HEK293 (cell line): Measurements from ENCODE around the gene ZSCAN25.
"Not testable (repeated sequence)": the region's sequence is repeated elsewhere in the genome, so short reads cannot be mapped to it uniquely, and the experiment has no call there.

ENCODE experiments used
- CTCF ChIA-PET: fragments of 350-600 bp; formaldehyde crosslinking; extraction: SDS; loops from one replicate; lab custom pipeline; 2021; ENCODE audit warnings: antibody characterized with exemption; lab: Yijun Ruan, JAX
- POLR2A ChIA-PET: fragments of 300-600 bp; formaldehyde crosslinking; extraction: SDS; loops from one replicate; lab custom pipeline; 2020; ENCODE audit warnings: antibody characterized with exemption, inconsistent platforms; lab: Yijun Ruan, JAX
- H3K27ac ChIP-seq: fragments of 200-500 bp; sonication (Bioruptor generic); 2 replicates; pipeline ENCODE4 v1.5.1; 2014; ENCODE audit warnings: low read depth, low read length, control low read depth, inconsistent platforms; ENCODE audit errors: extremely low read depth
- H3K36me3 ChIP-seq, 2 experiments: fragments of 200-500 bp in 1 of 2; sonication (Bioruptor generic) in 1 of 2; 1 replicate in 1 of 2; 2 replicates in 1 of 2; pipeline ENCODE4 v1.5.1; 2014 to 2017; ENCODE audit warnings: inconsistent platforms in 2 of 2, low read length in 2 of 2; ENCODE audit not compliant: control insufficient read depth in 2 of 2, insufficient read depth in 1 of 2
- H3K4me1 ChIP-seq: fragments of 200-500 bp; sonication (Bioruptor generic); 2 replicates; pipeline ENCODE4 v1.5.1; 2014; ENCODE audit warnings: mild to moderate bottlenecking, low read length, inconsistent platforms; ENCODE audit not compliant: control insufficient read depth, insufficient read depth
- H3K4me3 ChIP-seq: 2 replicates; pipeline ENCODE4 v1.5.1; 2011; ENCODE audit warnings: low read depth, mild to moderate bottlenecking, control low read depth, low read length, moderate library complexity
- H3K9me3 ChIP-seq: fragments of 200-500 bp; sonication (Bioruptor generic); 2 replicates; pipeline ENCODE4 v1.5.1; 2014; ENCODE audit warnings: low read depth, low read length, inconsistent platforms; ENCODE audit not compliant: control insufficient read depth, insufficient read depth
- GLI4 ChIP-seq: fragments of 450-650 bp; formaldehyde crosslinking; IDR thresholded peaks from 2 replicates; pipeline ENCODE4 v1.5.1; 2016; ENCODE audit warnings: missing biosample characterization, missing genetic modification characterization
- GLIS2 ChIP-seq: fragments of 450-650 bp; formaldehyde crosslinking; IDR thresholded peaks from 2 replicates; pipeline ENCODE4 v1.5.1; 2016; ENCODE audit warnings: missing biosample characterization, missing genetic modification characterization
- KLF16 ChIP-seq: fragments of 450-650 bp; formaldehyde crosslinking; IDR thresholded peaks from 2 replicates; pipeline ENCODE4 v1.5.1; 2017; ENCODE audit warnings: missing biosample characterization, missing genetic modification characterization
- SCRT1 ChIP-seq: fragments of 450-650 bp; formaldehyde crosslinking; IDR thresholded peaks from 2 replicates; pipeline ENCODE4 v1.5.1; 2016; ENCODE audit warnings: missing biosample characterization, missing genetic modification characterization, borderline replicate concordance
- SP3 ChIP-seq: fragments of 450-650 bp; formaldehyde crosslinking; IDR thresholded peaks from 2 replicates; pipeline ENCODE4 v1.5.1; 2016; ENCODE audit warnings: missing biosample characterization, missing genetic modification characterization
- ZBTB11 ChIP-seq: fragments of 450-650 bp; formaldehyde crosslinking; conservative IDR thresholded peaks from 2 replicates; pipeline ENCODE4 v1.5.1; 2016; ENCODE audit warnings: low read depth, missing biosample characterization, missing genetic modification characterization
- ZNF121 ChIP-seq: fragments of 450-650 bp; formaldehyde crosslinking; IDR thresholded peaks from 2 replicates; pipeline ENCODE4 v1.5.1; 2016; ENCODE audit warnings: missing biosample characterization, missing genetic modification characterization
- ZNF221 ChIP-seq: fragments of 450-650 bp; formaldehyde crosslinking; IDR thresholded peaks from 2 replicates; pipeline ENCODE4 v1.5.1; 2017; ENCODE audit warnings: missing biosample characterization, missing genetic modification characterization, borderline replicate concordance
- ZNF366 ChIP-seq: fragments of 450-650 bp; formaldehyde crosslinking; conservative IDR thresholded peaks from 2 replicates; pipeline ENCODE4 v1.5.1; 2016; ENCODE audit warnings: missing biosample characterization, missing genetic modification characterization
- ZNF518A ChIP-seq: fragments of 450-650 bp; formaldehyde crosslinking; conservative IDR thresholded peaks from 2 replicates; pipeline ENCODE4 v1.5.1; 2016; ENCODE audit warnings: low read depth, missing biosample characterization, missing genetic modification characterization
- ZNF571 ChIP-seq: fragments of 450-650 bp; formaldehyde crosslinking; IDR thresholded peaks from 2 replicates; pipeline ENCODE4 v1.5.0; 2017; ENCODE audit warnings: missing biosample characterization, missing genetic modification characterization
- ZNF580 ChIP-seq: fragments of 450-650 bp; formaldehyde crosslinking; IDR thresholded peaks from 2 replicates; pipeline ENCODE4 v1.5.1; 2016; ENCODE audit warnings: missing biosample characterization, missing genetic modification characterization
- ZNF624 ChIP-seq: fragments of 450-650 bp; formaldehyde crosslinking; IDR thresholded peaks from 2 replicates; pipeline ENCODE4 v1.5.1; 2017; ENCODE audit warnings: missing biosample characterization, missing genetic modification characterization
- ZNF670 ChIP-seq: fragments of 450-650 bp; formaldehyde crosslinking; IDR thresholded peaks from 2 replicates; pipeline ENCODE4 v1.5.1; 2016; ENCODE audit warnings: missing biosample characterization, missing genetic modification characterization, low read depth
- ZNF692 ChIP-seq: fragments of 450-650 bp; formaldehyde crosslinking; IDR thresholded peaks from 2 replicates; pipeline ENCODE4 v1.5.1; 2016; ENCODE audit warnings: missing biosample characterization, missing genetic modification characterization

The ZSCAN25 gene

GRCh38 chr7:99616359-99617191, at the start of gene ZSCAN25 (continued):
- TF ChIP-seq ZNF221 (tag by site-specific recombination) (no peak), ZNF571 (tag by site-specific recombination) (no peak), ZNF692 (tag by site-specific recombination) (peak; percentile 77), ZNF518A (tag by site-specific recombination) (peak; percentile 98), SCRT1 (peak; percentile 68), ZNF580 (tag by site-specific recombination) (peak; percentile 99), ZNF670 (tag by site-specific recombination) (no peak), GLI4 (peak; percentile 96), ZNF366 (tag by site-specific recombination) (peak; percentile 28; the same call in 1 of the 2 replicates), ZNF624 (tag by site-specific recombination) (no peak), SP3 (tag by site-specific recombination) (peak; percentile 48; the same call in 1 of the 2 replicates), KLF16 (tag by site-specific recombination) (peak; percentile 62), ZBTB11 (peak; percentile 99), GLIS2 (tag by site-specific recombination) (peak; percentile 52)
- TF ChIP-seq, all 188 proteins: peak for 77

- H3K4me3 ChIP-seq, H3K9me3 ChIP-seq, H3K4me1 ChIP-seq, H3K27ac ChIP-seq, CTCF ChIA-PET: not testable (repeated sequence)
- peak; percentile 91 for TF ChIP-seq ZNF121 (tag by site-specific recombination)
- peaks cover 49 to 86% of the 10 kb centered on the region in 2 experiments for H3K36me3 ChIP-seq
- POLR2A ChIA-PET, result interaction anchor here (1.0 kb wide), 1 partner anchor 48 kb away, joined by 3 read pairs; the partner anchor contains the start of gene ZSCAN25
Measured at GRCh38 chr7:99568770-99569169, 48.0 kb upstream of the ZSCAN25 start.
